ENCODE results near the gene SLC39A12. TPM values are rescaled to one million over a fixed set of nuclear protein-coding genes. Genes with fewer than 3 reads are reported as not detected.

SLC39A12 gene
- polyA plus RNA-seq, 2 donors = 0.01 TPM; not detected in 1

DNA sequence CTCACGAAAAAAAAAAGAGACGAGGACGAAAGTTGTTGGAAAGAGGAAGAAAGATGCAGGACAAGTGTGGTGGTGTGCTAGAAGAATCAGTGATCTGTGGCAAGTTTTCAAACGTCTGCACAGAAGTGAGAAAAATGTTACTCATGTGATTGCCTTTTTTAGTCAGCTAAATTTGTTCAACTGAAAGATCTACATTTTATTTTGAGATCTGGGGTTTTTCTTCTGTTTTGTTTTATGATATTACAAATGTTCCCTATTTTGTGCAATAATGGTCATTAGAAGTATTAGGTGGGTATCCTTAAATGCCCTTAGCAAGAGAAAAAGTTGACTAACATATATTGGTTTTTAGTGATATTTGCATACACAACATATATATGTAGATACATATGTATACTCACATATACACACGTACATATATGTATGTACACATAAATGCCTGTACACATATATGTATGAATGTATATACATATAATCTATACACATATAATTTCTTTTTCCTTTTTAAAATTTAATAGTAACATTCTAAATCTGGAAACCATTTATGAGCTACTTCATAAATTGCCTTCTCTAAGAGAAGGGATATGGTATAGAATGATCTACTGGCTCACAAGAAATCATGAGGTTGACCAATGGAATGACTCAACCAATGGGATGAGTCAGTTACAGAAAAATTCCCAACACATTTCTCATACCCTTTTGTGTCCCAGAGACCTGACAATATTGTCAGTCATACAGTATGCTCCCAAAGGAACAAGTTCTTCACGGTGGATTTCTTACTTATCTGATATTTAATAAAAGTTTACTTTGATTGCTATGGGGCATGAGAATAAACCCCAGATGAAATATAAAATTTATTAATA lies 38.4 kb downstream of the SLC39A12 start:
- H3K4me1 ChIP-seq (ENCODE audit: control insufficient read depth in 2 of 2, insufficient read depth in 2 of 2, low read length in 1 of 2) = no peaks in the 10 kb centered on the region
- no peak overlapping the region for H3K4me3 ChIP-seq (ENCODE audit: low read depth in 1 of 2, low read length in 2 of 2)
- 77 to 80% methylated on average over 6 of the region's 6 CpGs for WGBS, 2 donors
- no peaks in the 10 kb centered on the region for H3K36me3 ChIP-seq (ENCODE audit: control insufficient read depth in 2 of 2, insufficient read depth in 2 of 2, low read length in 1 of 2)
- H3K9me3 ChIP-seq (ENCODE audit: control insufficient read depth in 2 of 2, insufficient read depth in 1 of 2, low read depth in 1 of 2, low read length in 1 of 2) = peaks cover 0 to 10% of the 10 kb centered on the region in 2 donors
- no peak overlapping the region for H3K27ac ChIP-seq (ENCODE audit: low read depth in 2 of 2, low read length in 1 of 2)
- no peaks in the 10 kb centered on the region for H3K27me3 ChIP-seq (ENCODE audit: control insufficient read depth in 1 of 2, insufficient read depth in 2 of 2, low read length in 2 of 2)

DNA sequence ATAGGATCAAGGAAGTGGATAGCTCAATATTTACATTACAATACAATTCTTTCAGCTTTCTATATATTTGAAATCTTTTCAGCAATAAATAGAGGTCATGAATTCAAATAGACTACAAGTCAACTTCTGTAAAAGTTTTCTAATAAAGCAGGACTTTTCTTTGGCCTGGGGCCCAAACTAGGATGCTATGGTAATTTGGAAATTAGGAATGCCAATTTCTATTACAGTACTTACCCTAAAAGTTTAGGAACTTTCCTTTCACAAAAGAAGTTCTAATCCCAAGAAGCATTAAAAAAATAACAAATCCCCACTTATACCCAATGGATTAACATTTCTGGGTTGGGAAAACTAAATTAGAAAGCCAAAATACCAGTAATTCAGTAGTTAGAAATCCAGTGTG lies 40.5 kb downstream of the SLC39A12 start:
- no peak overlapping the region for H3K27ac ChIP-seq (ENCODE audit: low read depth in 2 of 2, low read length in 1 of 2)
- no peaks in the 10 kb centered on the region for H3K36me3 ChIP-seq (ENCODE audit: control insufficient read depth in 2 of 2, insufficient read depth in 2 of 2, low read length in 1 of 2)
- H3K4me1 ChIP-seq (ENCODE audit: control insufficient read depth in 2 of 2, insufficient read depth in 2 of 2, low read length in 1 of 2) = no peaks in the 10 kb centered on the region
- H3K9me3 ChIP-seq (ENCODE audit: control insufficient read depth in 2 of 2, insufficient read depth in 1 of 2, low read depth in 1 of 2, low read length in 1 of 2) = peaks cover 0 to 9% of the 10 kb centered on the region in 2 donors
- no peaks in the 10 kb centered on the region for H3K27me3 ChIP-seq (ENCODE audit: control insufficient read depth in 1 of 2, insufficient read depth in 2 of 2, low read length in 2 of 2)
- no peak overlapping the region for H3K4me3 ChIP-seq (ENCODE audit: low read depth in 1 of 2, low read length in 2 of 2)

DNA sequence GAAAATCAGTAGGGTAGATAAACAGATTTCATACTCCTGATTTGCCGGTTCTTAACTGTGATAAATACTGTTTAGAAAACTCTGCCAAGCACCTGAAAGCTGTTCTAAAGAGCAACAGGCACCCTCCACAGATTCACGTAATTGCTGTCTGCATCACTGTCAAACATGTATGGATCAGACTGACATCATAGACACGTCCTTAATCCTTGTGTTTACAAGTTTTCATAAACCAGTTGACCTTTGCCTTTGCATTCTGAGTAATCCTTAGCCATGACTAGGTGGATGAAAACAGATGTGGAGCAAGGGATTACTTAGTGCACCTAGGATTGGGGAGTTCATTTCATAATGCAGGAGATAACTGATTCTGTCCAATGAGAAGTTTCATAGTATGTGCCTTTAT lies 41.6 kb downstream of the SLC39A12 start:
- no peaks in the 10 kb centered on the region for H3K27me3 ChIP-seq (ENCODE audit: control insufficient read depth in 1 of 2, insufficient read depth in 2 of 2, low read length in 2 of 2)
- WGBS, 2 donors = 56 to 63% methylated on average over 3 of the region's 3 CpGs
- H3K36me3 ChIP-seq (ENCODE audit: control insufficient read depth in 2 of 2, insufficient read depth in 2 of 2, low read length in 1 of 2) = no peaks in the 10 kb centered on the region
- no peak overlapping the region for H3K4me3 ChIP-seq (ENCODE audit: low read depth in 1 of 2, low read length in 2 of 2)
- H3K9me3 ChIP-seq (ENCODE audit: control insufficient read depth in 2 of 2, insufficient read depth in 1 of 2, low read depth in 1 of 2, low read length in 1 of 2) = peaks cover 0 to 4% of the 10 kb centered on the region in 2 donors
- H3K4me1 ChIP-seq (ENCODE audit: control insufficient read depth in 2 of 2, insufficient read depth in 2 of 2, low read length in 1 of 2) = no peaks in the 10 kb centered on the region
- H3K27ac ChIP-seq (ENCODE audit: low read depth in 2 of 2, low read length in 1 of 2) = no peak overlapping the region

DNA sequence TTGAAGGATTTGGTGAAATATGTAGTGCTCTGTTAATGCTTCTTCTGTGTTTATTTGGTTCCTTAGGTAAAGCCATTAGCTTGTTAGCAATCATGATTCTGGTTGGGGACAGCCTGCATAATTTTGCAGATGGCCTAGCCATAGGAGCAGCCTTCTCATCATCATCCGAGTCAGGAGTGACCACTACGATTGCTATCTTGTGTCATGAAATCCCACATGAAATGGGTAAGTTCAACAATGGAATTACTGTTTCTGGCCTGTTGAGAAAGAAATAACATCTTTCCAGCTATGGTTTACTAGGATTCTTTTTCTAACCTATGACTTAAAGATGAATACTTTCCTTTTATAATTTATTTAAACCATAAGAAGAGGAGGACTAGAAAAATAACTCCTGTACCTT lies 48.9 kb downstream of the SLC39A12 start:
- H3K36me3 ChIP-seq (ENCODE audit: control insufficient read depth in 2 of 2, insufficient read depth in 2 of 2, low read length in 1 of 2) = no peaks in the 10 kb centered on the region
- H3K4me1 ChIP-seq (ENCODE audit: control insufficient read depth in 2 of 2, insufficient read depth in 2 of 2, low read length in 1 of 2) = no peaks in the 10 kb centered on the region
- H3K4me3 ChIP-seq (ENCODE audit: low read depth in 1 of 2, low read length in 2 of 2) = no peak overlapping the region
- H3K9me3 ChIP-seq (ENCODE audit: control insufficient read depth in 2 of 2, insufficient read depth in 1 of 2, low read depth in 1 of 2, low read length in 1 of 2) = peaks cover 0 to 4% of the 10 kb centered on the region in 2 donors
- 87 to 91% methylated on average over 2 of the region's 2 CpGs for WGBS, 2 donors
- H3K27me3 ChIP-seq (ENCODE audit: control insufficient read depth in 1 of 2, insufficient read depth in 2 of 2, low read length in 2 of 2) = no peaks in the 10 kb centered on the region
- no peak overlapping the region for H3K27ac ChIP-seq (ENCODE audit: low read depth in 2 of 2, low read length in 1 of 2)

DNA sequence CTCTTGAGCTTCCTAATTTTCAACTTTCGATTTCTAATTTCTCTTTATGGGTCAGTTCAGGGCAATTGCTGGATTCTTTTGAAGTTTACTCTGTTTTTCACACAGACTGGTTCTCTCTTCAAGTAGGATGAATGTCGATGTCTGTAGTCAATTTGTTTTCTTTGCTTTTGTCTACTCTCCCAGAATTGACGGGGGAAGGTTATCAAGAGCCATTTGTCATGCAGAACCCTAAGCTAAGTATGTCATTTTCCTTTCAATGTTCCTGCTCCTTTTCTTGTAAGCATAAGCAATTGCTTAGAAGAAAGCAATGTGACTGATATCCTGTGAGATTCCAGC lies 53.7 kb downstream of the SLC39A12 start:
- 17 to 18% methylated on average over 3 of the region's 3 CpGs for WGBS, 2 donors
- Histone ChIP-seq H3K36me3 (ENCODE audit: control insufficient read depth in 2 of 2, insufficient read depth in 2 of 2, low read length in 1 of 2) (no peaks in the 10 kb centered on the region), H3K9me3 (ENCODE audit: control insufficient read depth in 2 of 2, insufficient read depth in 1 of 2, low read depth in 1 of 2, low read length in 1 of 2) (peaks cover 0 to 4% of the 10 kb centered on the region in 2 donors), H3K27ac (ENCODE audit: low read depth in 2 of 2, low read length in 1 of 2) (no peak overlapping the region), H3K27me3 (ENCODE audit: control insufficient read depth in 1 of 2, insufficient read depth in 2 of 2, low read length in 2 of 2) (no peaks in the 10 kb centered on the region), H3K4me3 (ENCODE audit: low read depth in 1 of 2, low read length in 2 of 2) (no peak overlapping the region), H3K4me1 (ENCODE audit: control insufficient read depth in 2 of 2, insufficient read depth in 2 of 2, low read length in 1 of 2) (no peaks in the 10 kb centered on the region)

DNA sequence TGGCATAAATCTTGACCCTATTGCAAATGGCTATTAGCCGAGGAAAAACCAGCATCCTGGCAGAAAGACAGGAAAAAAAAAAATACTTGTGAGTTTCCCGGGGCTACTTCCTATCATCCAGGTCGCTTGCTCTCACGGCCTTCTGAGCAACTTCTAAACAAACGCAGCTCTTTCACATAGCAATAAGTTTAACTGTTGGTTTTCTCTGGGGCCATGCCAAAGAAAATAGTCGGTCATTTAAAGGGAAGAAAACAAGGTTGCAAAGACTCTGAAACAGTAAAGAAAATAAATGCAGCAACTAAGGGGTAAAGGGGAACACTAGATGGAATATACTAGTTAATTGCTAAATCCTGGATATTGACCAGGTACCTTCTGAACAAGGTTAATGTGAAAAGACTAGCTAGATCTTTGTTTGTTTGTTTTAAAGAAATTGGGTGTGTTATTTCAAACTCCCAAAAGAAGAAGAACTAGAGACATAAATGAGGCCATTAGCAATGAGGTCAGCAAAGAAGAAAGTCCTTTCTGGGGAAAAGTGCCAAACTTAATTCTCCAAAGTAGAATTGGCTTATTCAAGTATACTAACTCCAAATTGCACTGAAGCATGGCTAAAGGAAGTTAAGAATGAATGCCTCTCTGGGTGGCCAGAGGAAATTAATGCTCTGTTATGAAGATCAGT lies 54.2 kb downstream of the SLC39A12 start:
- Histone ChIP-seq H3K4me1 (ENCODE audit: control insufficient read depth in 2 of 2, insufficient read depth in 2 of 2, low read length in 1 of 2) (no peaks in the 10 kb centered on the region), H3K4me3 (ENCODE audit: low read depth in 1 of 2, low read length in 2 of 2) (no peak overlapping the region), H3K27me3 (ENCODE audit: control insufficient read depth in 1 of 2, insufficient read depth in 2 of 2, low read length in 2 of 2) (no peaks in the 10 kb centered on the region), H3K9me3 (ENCODE audit: control insufficient read depth in 2 of 2, insufficient read depth in 1 of 2, low read depth in 1 of 2, low read length in 1 of 2) (peaks cover 0 to 4% of the 10 kb centered on the region in 2 donors), H3K36me3 (ENCODE audit: control insufficient read depth in 2 of 2, insufficient read depth in 2 of 2, low read length in 1 of 2) (no peaks in the 10 kb centered on the region), H3K27ac (ENCODE audit: low read depth in 2 of 2, low read length in 1 of 2) (no peak overlapping the region)
- WGBS, 2 donors = 13 to 15% methylated on average over 6 of the region's 6 CpGs

DNA sequence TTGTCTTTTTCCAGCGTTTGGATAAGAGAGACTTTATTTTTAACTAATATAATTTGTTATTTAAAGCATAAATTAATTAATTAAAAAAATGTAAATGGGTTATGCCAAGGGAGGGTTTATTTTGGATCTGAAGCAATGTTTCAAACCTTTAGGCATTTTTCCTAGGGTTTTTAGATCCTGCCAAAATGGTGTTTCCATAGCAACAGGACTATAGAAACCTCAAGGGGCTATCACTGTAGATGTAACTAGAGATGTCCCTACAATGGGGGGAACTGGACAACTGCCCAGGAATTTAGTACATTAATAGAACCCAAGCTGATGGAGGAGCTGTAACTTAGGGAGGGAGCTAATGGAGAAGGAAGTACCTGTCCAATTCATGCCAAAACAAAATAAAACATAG lies 57.3 kb downstream of the SLC39A12 start:
- Histone ChIP-seq H3K27ac (ENCODE audit: low read depth in 2 of 2, low read length in 1 of 2) (no peak overlapping the region), H3K4me1 (ENCODE audit: control insufficient read depth in 2 of 2, insufficient read depth in 2 of 2, low read length in 1 of 2) (no peaks in the 10 kb centered on the region), H3K4me3 (ENCODE audit: low read depth in 1 of 2, low read length in 2 of 2) (no peak overlapping the region), H3K36me3 (ENCODE audit: control insufficient read depth in 2 of 2, insufficient read depth in 2 of 2, low read length in 1 of 2) (no peaks in the 10 kb centered on the region), H3K9me3 (ENCODE audit: control insufficient read depth in 2 of 2, insufficient read depth in 1 of 2, low read depth in 1 of 2, low read length in 1 of 2) (no peaks in the 10 kb centered on the region), H3K27me3 (ENCODE audit: control insufficient read depth in 1 of 2, insufficient read depth in 2 of 2, low read length in 2 of 2) (no peaks in the 10 kb centered on the region)
- 38 to 43% methylated on average over 1 of the region's 1 CpG for WGBS, 2 donors

DNA sequence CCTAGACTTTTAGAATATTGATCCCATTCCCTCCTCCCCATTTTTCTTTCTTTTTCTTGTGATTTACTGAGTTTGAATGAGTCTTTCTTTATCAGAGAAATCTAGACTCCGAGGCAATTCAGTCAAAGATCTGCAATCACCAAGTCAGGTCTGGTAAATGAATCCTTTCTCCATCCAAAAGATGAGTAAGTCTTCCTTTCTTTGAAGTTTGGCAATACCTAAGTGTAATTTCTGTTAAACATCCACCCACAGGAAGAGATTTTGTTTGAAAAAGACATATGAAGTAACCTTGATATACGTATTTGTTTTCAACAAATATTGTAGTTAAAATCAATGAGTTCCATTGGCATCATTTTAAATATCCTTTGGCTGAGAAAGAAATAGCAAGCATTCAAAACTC lies 58.3 kb downstream of the SLC39A12 start:
- Histone ChIP-seq H3K27ac (ENCODE audit: low read depth in 2 of 2, low read length in 1 of 2) (no peak overlapping the region), H3K4me1 (ENCODE audit: control insufficient read depth in 2 of 2, insufficient read depth in 2 of 2, low read length in 1 of 2) (no peaks in the 10 kb centered on the region), H3K4me3 (ENCODE audit: low read depth in 1 of 2, low read length in 2 of 2) (no peak overlapping the region), H3K36me3 (ENCODE audit: control insufficient read depth in 2 of 2, insufficient read depth in 2 of 2, low read length in 1 of 2) (no peaks in the 10 kb centered on the region), H3K9me3 (ENCODE audit: control insufficient read depth in 2 of 2, insufficient read depth in 1 of 2, low read depth in 1 of 2, low read length in 1 of 2) (no peaks in the 10 kb centered on the region), H3K27me3 (ENCODE audit: control insufficient read depth in 1 of 2, insufficient read depth in 2 of 2, low read length in 2 of 2) (no peaks in the 10 kb centered on the region)
- WGBS, 2 donors = 52 to 56% methylated on average over 2 of the region's 2 CpGs

DNA sequence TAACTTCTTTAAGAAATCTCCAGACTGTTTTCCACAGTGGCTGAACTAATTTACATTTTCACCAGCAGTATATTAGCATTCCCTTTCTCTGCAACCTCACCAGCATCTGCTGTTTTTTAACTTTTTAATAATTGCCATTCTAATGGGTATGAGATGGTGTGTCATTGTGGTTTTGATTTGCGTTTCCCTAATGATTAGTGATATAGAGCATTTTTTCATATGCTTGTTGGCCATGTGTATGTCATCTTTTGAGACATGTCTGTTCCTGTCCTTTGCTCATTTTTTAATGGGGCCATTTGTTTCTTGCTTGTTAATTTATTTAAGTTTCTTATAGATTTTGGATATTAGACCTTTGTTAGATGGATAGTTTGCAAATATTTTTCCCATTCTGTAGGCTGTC lies 68.8 kb downstream of the SLC39A12 start:
- no peak overlapping the region for H3K4me3 ChIP-seq (ENCODE audit: low read depth in 1 of 2, low read length in 2 of 2)
- peaks cover 4 to 10% of the 10 kb centered on the region in 2 donors for H3K9me3 ChIP-seq (ENCODE audit: control insufficient read depth in 2 of 2, insufficient read depth in 1 of 2, low read depth in 1 of 2, low read length in 1 of 2)
- no peaks in the 10 kb centered on the region for H3K36me3 ChIP-seq (ENCODE audit: control insufficient read depth in 2 of 2, insufficient read depth in 2 of 2, low read length in 1 of 2)
- H3K27ac ChIP-seq (ENCODE audit: low read depth in 2 of 2, low read length in 1 of 2) = no peak overlapping the region
- WGBS, 2 donors = 68 to 78% methylated on average over 1 of the region's 1 CpG
- no peaks in the 10 kb centered on the region for H3K27me3 ChIP-seq (ENCODE audit: control insufficient read depth in 1 of 2, insufficient read depth in 2 of 2, low read length in 2 of 2)
- H3K4me1 ChIP-seq (ENCODE audit: control insufficient read depth in 2 of 2, insufficient read depth in 2 of 2, low read length in 1 of 2) = no peaks in the 10 kb centered on the region

Measured in esophagus (tissue), 2 donors.